Aorta (tissue), 5 donors: ENCODE measurements around the gene STK10. TPM values are rescaled to one million over a fixed set of nuclear protein-coding genes. Genes with fewer than 3 reads are reported as not detected.

Experiments used
- ATAC-seq: fragments of 200-7000 bp; cut with Tn5 transposase; one replicate; pipeline ENCODE4 v1.9.1; 2022; ENCODE audit warnings: moderate library complexity; ENCODE audit not compliant: low FRiP score
- DNase-seq, 2 donors: peaks; one replicate each; pipeline ENCODE4 v3.0.0-alpha.2; 2020
- H3K27ac ChIP-seq, 2 donors: one replicate each; pipeline ENCODE4 v1.5.1; 2013; ENCODE audit warnings: low read length in 2 of 2, mild to moderate bottlenecking in 2 of 2, moderate library complexity in 2 of 2, control low read depth in 1 of 2, inconsistent platforms in 1 of 2, low read depth in 1 of 2
- H3K27me3 ChIP-seq, 2 donors: one replicate each; pipeline ENCODE4 v1.6.1; 2013; ENCODE audit warnings: control low read depth in 1 of 2, low read length in 1 of 2, mild to moderate bottlenecking in 1 of 2, moderate library complexity in 1 of 2; ENCODE audit not compliant: insufficient read depth in 2 of 2, control insufficient read depth in 1 of 2
- H3K36me3 ChIP-seq, 2 donors: one replicate each; pipeline ENCODE4 v1.6.1; 2013; ENCODE audit warnings: control low read depth in 1 of 2, low read length in 1 of 2, mild to moderate bottlenecking in 1 of 2; ENCODE audit not compliant: insufficient read depth in 2 of 2, control insufficient read depth in 1 of 2
- H3K4me1 ChIP-seq, 2 donors: one replicate each; pipeline ENCODE4 v1.6.1; 2013; ENCODE audit warnings: low read length in 2 of 2, control low read depth in 1 of 2, mild to moderate bottlenecking in 1 of 2, moderate library complexity in 1 of 2; ENCODE audit not compliant: insufficient read depth in 2 of 2, control insufficient read depth in 1 of 2
- H3K4me3 ChIP-seq, 2 donors: one replicate each; pipeline ENCODE4 v1.5.1; 2013; ENCODE audit warnings: low read length in 2 of 2, control low read depth in 1 of 2, mild to moderate bottlenecking in 1 of 2
- H3K9me3 ChIP-seq: one replicate; pipeline ENCODE4 v1.6.1; 2013; ENCODE audit warnings: mild to moderate bottlenecking, low read length; ENCODE audit not compliant: control insufficient read depth
- WGBS, 2 donors: extraction: QIAGEN DNeasy Blood & Tissue Kit; methylation state at CpG; one replicate each; pipeline ENCODE4 v1.1.7; 2013; 5-methylcytosine and 5-hydroxymethylcytosine counted together
- intact Hi-C, 2 donors: fragments of 100-400 bp; cut with DNase I; formaldehyde crosslinking; loops; one replicate each; pipeline versions ENCODE4 v1.14.2 to v1.15.0; 2022
- polyA plus RNA-seq, 2 donors: library from polyadenylated mRNA; stranded (reverse); fragments of 200-250 nt; gene quantifications; one replicate each; pipeline ENCODE4 v1.2.3, GENCODE V29; 2013
- total RNA-seq, 2 donors: library from RNA; stranded (reverse); fragmentation: NEBNext Ultra II Directional; extraction: Animal tissue kit (Norgen Biotek cat#: 25700); gene quantifications; one replicate each; pipeline ENCODE4 v1.2.1, GENCODE V29; 2021
- donor health status: healthy with polysubstance abuse.
- donor health status: Bipolar disorder and iron deficiency.
- donor health status: DM: no; HTN: no; CAD: no.
- donor health status: DM: no; HTN: no; CAD: no.
- donor health status: DM: yes; HTN: yes; CAD: no.

STK10 gene
- total and polyA plus RNA-seq, 4 donors: 4.1 to 67.7 (median 18.8) TPM

DNA sequence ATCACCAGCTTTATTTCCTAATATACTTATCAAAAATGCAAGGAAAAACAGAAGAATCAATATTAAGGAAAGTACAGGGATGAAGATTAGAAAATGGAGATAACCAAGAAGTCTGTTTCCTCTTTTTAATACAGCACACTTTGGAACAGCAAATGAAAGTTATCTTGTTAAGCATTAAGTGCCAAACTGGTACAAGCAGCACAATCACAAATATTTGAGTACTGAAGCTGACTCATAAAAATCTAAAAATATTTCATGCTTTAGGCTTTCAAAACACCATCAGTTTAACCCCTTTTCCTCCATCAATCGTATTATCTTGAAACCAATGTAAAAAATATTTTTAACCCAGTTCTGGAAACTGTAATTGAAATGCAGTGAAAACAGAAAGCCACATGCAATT, 184.3 kb downstream of the STK10 start:
- intact Hi-C loops: loop anchor here in 1 of 2 donors (10.0 kb wide), 1 partner anchor 281 kb away; the partner anchor contains the start of gene UBTD2
- Histone ChIP-seq H3K9me3 (no peaks in the 10 kb centered on the region), H3K27me3 (no peaks in the 10 kb centered on the region), H3K27ac (peak overlapping the region in 1 of 2 donors; percentile 60), H3K4me3 (peak overlapping the region; percentile 12 to 15), H3K36me3 (no peaks in the 10 kb centered on the region), H3K4me1 (peaks cover 4 to 5% of the 10 kb centered on the region in 2 donors)
- ATAC-seq (no peak), DNase-seq (no peak)
- 3% methylated on average over 1 of the region's 1 CpG for WGBS, 2 donors

DNA sequence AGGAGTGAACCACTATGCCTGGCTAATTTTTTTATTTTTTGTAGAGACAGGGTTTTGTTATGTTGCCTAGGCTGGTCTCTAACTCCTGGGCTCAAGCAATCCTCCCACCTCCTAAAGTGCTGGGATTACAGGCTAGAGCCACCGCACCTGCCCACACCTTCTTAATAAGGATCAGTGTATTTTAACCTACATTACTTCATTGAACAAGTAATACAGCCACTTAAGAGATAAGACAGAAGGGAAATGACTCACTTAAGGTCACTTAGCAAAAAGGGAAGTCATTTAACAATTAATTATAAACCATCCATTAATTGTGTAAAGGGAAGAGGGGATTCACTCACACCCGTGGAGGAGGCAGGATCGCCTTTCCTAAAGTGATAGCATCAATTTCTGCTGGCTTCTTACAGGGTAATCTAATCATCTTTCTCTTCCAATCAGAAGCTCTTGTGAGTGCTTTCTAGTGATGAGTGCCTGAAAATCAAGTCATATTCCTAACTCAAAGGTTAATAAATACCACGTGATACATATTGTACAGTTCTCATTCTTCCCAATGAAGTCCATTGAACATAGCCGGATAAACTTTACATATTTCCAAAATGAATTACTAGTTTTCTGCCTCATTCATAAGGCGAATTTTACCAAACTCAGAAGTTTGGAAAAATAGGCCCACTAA, 185.0 kb downstream of the STK10 start:
- intact Hi-C loops: loop anchor here in 1 of 2 donors (10.0 kb wide), 1 partner anchor 282 kb away; the partner anchor contains the start of gene UBTD2
- peak overlapping the region; percentile 12 to 15 for H3K4me3 ChIP-seq
- WGBS, 2 donors: 51 to 52% methylated on average over 6 of the region's 6 CpGs
- ATAC-seq (no peak), DNase-seq (no peak)
- no peaks in the 10 kb centered on the region for H3K27me3 ChIP-seq
- H3K9me3 ChIP-seq: no peaks in the 10 kb centered on the region
- no peak overlapping the region for H3K27ac ChIP-seq
- H3K4me1 ChIP-seq: peaks cover 4 to 5% of the 10 kb centered on the region in 2 donors
- H3K36me3 ChIP-seq: no peaks in the 10 kb centered on the region

DNA sequence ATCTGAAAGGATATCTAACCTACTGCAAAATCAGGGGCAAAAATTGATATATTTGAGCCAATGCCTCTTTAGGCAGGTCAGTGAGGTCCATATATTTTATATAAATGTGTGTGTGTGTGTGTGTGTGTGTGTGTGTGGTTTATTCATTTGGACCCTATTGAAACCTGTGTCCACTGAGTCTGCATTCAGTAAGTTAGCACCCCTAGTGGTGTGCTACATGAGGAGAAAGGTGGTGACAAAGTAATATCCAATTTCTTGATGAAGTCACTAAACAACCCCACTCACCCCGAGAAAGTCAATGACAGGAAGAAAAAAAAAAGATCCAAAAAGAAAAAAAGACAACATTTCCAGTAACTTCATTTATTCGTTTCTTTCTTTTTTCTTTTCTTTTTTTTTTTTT, 185.7 kb downstream of the STK10 start:
- ATAC-seq (no peak), DNase-seq (no peak)
- Histone ChIP-seq H3K4me3 (no peak overlapping the region), H3K27me3 (no peaks in the 10 kb centered on the region), H3K4me1 (peaks cover 4 to 5% of the 10 kb centered on the region in 2 donors), H3K9me3 (no peaks in the 10 kb centered on the region), H3K36me3 (no peaks in the 10 kb centered on the region), H3K27ac (no peak overlapping the region)
- intact Hi-C loops: loop anchor here in 1 of 2 donors (10.0 kb wide), 1 partner anchor 282 kb away; the partner anchor contains the start of gene UBTD2
- WGBS, 2 donors: 7 to 13% methylated on average over 2 of the region's 2 CpGs

DNA sequence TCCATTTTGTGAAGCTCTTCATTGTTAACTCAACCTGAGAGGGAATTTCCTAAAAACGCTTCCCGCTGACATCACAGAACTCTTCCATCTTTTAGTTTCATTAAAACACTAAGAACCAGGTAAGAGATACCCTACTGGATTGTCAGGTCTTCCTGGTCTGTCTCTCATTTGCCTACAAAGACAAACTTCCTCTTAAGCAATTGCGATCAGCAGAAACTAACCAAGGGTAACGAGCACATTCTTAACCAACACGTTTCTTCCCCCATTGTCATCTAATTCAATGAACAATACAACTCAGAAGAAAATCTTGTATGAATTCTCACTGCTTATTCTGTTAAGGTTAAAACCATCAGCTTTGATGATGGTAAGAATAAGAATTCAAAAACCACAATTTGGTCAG, 188.1 kb downstream of the STK10 start:
- no peak for ATAC-seq
- intact Hi-C loops: loop anchor here in 1 of 2 donors (10.0 kb wide), 1 partner anchor 285 kb away; the partner anchor contains the start of gene UBTD2
- Histone ChIP-seq H3K9me3 (no peaks in the 10 kb centered on the region), H3K4me1 (peaks cover 4 to 5% of the 10 kb centered on the region in 2 donors), H3K27ac (no peak overlapping the region), H3K4me3 (no peak overlapping the region), H3K36me3 (no peaks in the 10 kb centered on the region), H3K27me3 (no peaks in the 10 kb centered on the region)
- 87% methylated on average over 5 of the region's 5 CpGs for WGBS, 2 donors
- no peak for DNase-seq

DNA sequence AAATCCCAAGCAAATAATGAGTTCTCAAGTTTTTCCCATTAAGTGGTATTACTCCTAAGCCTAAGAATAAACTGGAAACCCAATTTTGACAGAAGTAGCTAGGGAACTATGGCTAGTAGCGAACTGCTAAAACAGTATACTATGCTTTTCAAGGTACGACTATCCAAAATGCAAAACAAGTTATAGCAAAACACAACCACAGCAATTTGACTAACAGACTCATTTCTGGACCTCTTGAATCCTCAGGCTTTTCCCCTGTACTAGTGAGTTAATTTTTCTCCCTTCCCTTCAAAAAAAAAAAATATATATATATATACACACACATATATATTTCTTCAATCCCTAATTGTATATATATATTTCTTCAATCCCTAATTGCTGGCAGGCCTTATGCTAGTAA, 188.9 kb downstream of the STK10 start:
- Histone ChIP-seq H3K27me3 (no peaks in the 10 kb centered on the region), H3K9me3 (no peaks in the 10 kb centered on the region), H3K4me3 (no peak overlapping the region), H3K4me1 (peaks cover 4 to 5% of the 10 kb centered on the region in 2 donors), H3K27ac (no peak overlapping the region), H3K36me3 (no peaks in the 10 kb centered on the region)
- WGBS, 2 donors: 91 to 92% methylated on average over 2 of the region's 2 CpGs
- DNase-seq: no peak
- no peak for ATAC-seq
- intact Hi-C loops: no loop called here

- intact Hi-C loops: no loop called here
- Histone ChIP-seq H3K9me3 (no peaks in the 10 kb centered on the region), H3K36me3 (no peaks in the 10 kb centered on the region), H3K27ac (no peak overlapping the region), H3K4me3 (no peak overlapping the region), H3K4me1 (peaks cover 4 to 9% of the 10 kb centered on the region in 2 donors), H3K27me3 (no peaks in the 10 kb centered on the region)
- no peak for DNase-seq
- no peak for ATAC-seq
- 78 to 80% methylated on average over 3 of the region's 3 CpGs for WGBS, 2 donors
Measured at GRCh38 chr5:171997011-171997410, 191.0 kb downstream of the STK10 start.

GRCh38 chr5:171992813-171993212, 195.2 kb downstream of the STK10 start:
- WGBS, 2 donors: 65 to 82% methylated on average over 2 of the region's 2 CpGs
- Histone ChIP-seq H3K36me3 (no peaks in the 10 kb centered on the region), H3K27ac (no peak overlapping the region), H3K27me3 (no peaks in the 10 kb centered on the region), H3K4me3 (no peak overlapping the region), H3K9me3 (no peaks in the 10 kb centered on the region), H3K4me1 (peaks cover 0 to 4% of the 10 kb centered on the region in 2 donors)
- DNase-seq (no peak), ATAC-seq (no peak)
- intact Hi-C loops: no loop called here

DNA sequence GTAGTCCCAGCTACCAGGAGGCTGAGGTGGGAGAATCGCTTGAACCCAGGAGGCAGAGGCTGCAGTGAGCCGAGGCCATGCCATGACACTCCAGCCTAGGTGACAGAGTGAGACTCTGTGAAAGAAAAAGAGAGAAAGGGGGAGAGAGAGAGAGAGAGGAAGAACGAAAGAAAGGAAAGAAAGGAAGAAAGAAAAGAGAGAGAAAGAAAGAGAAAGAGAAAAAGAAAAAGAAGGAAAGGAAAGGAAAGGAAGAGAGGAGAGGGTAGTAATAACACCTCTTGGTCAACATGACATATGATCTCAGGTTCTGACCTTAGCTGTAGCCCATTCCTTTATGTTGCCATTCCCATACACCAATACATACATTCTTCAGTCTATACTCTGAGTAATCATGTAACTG, 195.7 kb downstream of the STK10 start:
- H3K27me3 ChIP-seq: no peaks in the 10 kb centered on the region
- peaks cover 0 to 4% of the 10 kb centered on the region in 2 donors for H3K4me1 ChIP-seq
- H3K9me3 ChIP-seq: no peaks in the 10 kb centered on the region
- H3K27ac ChIP-seq: no peak overlapping the region
- no peak for ATAC-seq
- no peaks in the 10 kb centered on the region for H3K36me3 ChIP-seq
- intact Hi-C loops: no loop called here
- 94 to 95% methylated on average over 3 of the region's 3 CpGs for WGBS, 2 donors
- DNase-seq: no peak
- no peak overlapping the region for H3K4me3 ChIP-seq
